Keratinocyte (primary cell): ENCODE measurements around the gene RND3. TPM values are rescaled to one million over a fixed set of nuclear protein-coding genes. Genes with fewer than 3 reads are reported as not detected.

Experiments
- DNase-seq: peaks from one replicate; pipeline ENCODE4 v3.0.0-alpha.2; 2011; ENCODE audit warnings: low read depth, missing footprints, low spot score
- FAIRE-seq: peaks from 2 replicates; lab custom pipeline; 2011; peaks lifted over from hg19 to GRCh38; lab: Jason Lieb, UNC
- H2AFZ ChIP-seq: 2 replicates; pipeline ENCODE4 v1.6.0; 2012; ENCODE audit warnings: low read length, control low read depth, inconsistent platforms; ENCODE audit not compliant: control insufficient read depth
- H3K27ac ChIP-seq: 2 replicates; pipeline ENCODE4 v1.5.1; 2011; ENCODE audit warnings: low read length; ENCODE audit not compliant: control insufficient read depth, insufficient read depth
- H3K27me3 ChIP-seq: 3 replicates; pipeline ENCODE4 v1.6.0; 2011; ENCODE audit warnings: low read length; ENCODE audit not compliant: control insufficient read depth, insufficient read depth; ENCODE audit errors: extremely low read depth
- H3K36me3 ChIP-seq, 2 experiments: 2 replicates in 1 of 2; 3 replicates in 1 of 2; pipeline ENCODE4 v1.5.1; 2011; ENCODE audit warnings: low read length in 2 of 2, mild to moderate bottlenecking in 1 of 2; ENCODE audit not compliant: control insufficient read depth in 2 of 2, insufficient read depth in 2 of 2; ENCODE audit errors: extremely low read depth in 1 of 2
- H3K4me1 ChIP-seq: 3 replicates; pipeline ENCODE4 v1.5.1; 2011; ENCODE audit warnings: low read length; ENCODE audit not compliant: control insufficient read depth, insufficient read depth; ENCODE audit errors: extremely low read depth
- H3K4me2 ChIP-seq: 3 replicates; pipeline ENCODE4 v1.6.0; 2011; ENCODE audit warnings: low read depth, low read length; ENCODE audit not compliant: control insufficient read depth, insufficient read depth; ENCODE audit errors: extremely low read depth
- H3K4me3 ChIP-seq, 3 experiments: fragments of 200-600 bp in 1 of 3; sonication (generic) in 1 of 3; 2 replicates in 2 of 3; 3 replicates in 1 of 3; pipeline ENCODE4 v1.5.1; 2011 to 2016; ENCODE audit warnings: low read length in 3 of 3, mild to moderate bottlenecking in 3 of 3, control low read depth in 2 of 3, inconsistent platforms in 1 of 3, low read depth in 1 of 3, mixed read lengths in 1 of 3, mixed run types in 1 of 3, moderate library complexity in 1 of 3; ENCODE audit not compliant: control insufficient read depth in 2 of 3, insufficient read depth in 2 of 3; ENCODE audit errors: extremely low read depth in 1 of 3
- H3K79me2 ChIP-seq: 2 replicates; pipeline ENCODE4 v1.6.0; 2012; ENCODE audit warnings: low read length; ENCODE audit not compliant: control insufficient read depth, insufficient read depth
- H3K9ac ChIP-seq: 3 replicates; pipeline ENCODE4 v1.6.0; 2011; ENCODE audit warnings: low read length; ENCODE audit not compliant: control insufficient read depth, insufficient read depth; ENCODE audit errors: extremely low read depth
- H3K9me1 ChIP-seq: 3 replicates; pipeline ENCODE4 v1.6.0; 2011; ENCODE audit warnings: low read length; ENCODE audit not compliant: control insufficient read depth, insufficient read depth; ENCODE audit errors: extremely low read depth
- H3K9me3 ChIP-seq: 2 replicates; pipeline ENCODE4 v1.5.1; 2012; ENCODE audit warnings: low read depth, low read length; ENCODE audit not compliant: control insufficient read depth
- H4K20me1 ChIP-seq: 3 replicates; pipeline ENCODE4 v1.6.0; 2011; ENCODE audit warnings: low read length; ENCODE audit not compliant: control insufficient read depth, insufficient read depth; ENCODE audit errors: extremely low read depth
- EZH2 ChIP-seq: IDR thresholded peaks from one replicate; pipeline ENCODE4 v1.6.1; 2012; ENCODE audit warnings: inconsistent platforms, mild to moderate bottlenecking, low read length, moderate library complexity
- dilution Hi-C: fragments of 300-500 bp; cut with MboI; formaldehyde crosslinking; loops from one replicate; pipeline ENCODE4 v1.7.0; 2020; ENCODE audit warnings: low sequenced_read_pairs; ENCODE audit not compliant: extremely low pct_ligation_motif_present
- polyA plus RNA-seq, 5 experiments: library from polyadenylated mRNA; depleted of rRNA in 3 of 5; stranded (reverse) in 3 of 5; stranded (forward) in 1 of 5; unstranded in 1 of 5; fragments of >200 nt; gene quantifications; 1 replicate in 1 of 5; 2 replicates in 3 of 5; 3 replicates in 1 of 5; pipeline versions ENCODE4 v1.2.1 to v1.2.3, GENCODE V29; 2011 to 2012; ENCODE audit warnings: missing spikeins in 2 of 5, low read depth in 1 of 5, low replicate concordance in 1 of 5
- TF ChIP-seq, protein P1 (sequence below), 3 experiments: IDR thresholded peaks in 1 of 3; conservative IDR thresholded peaks in 1 of 3; optimal IDR thresholded peaks in 1 of 3; 2 replicates in 2 of 3; 3 replicates in 1 of 3; pipeline versions ENCODE3 to v1.5.1; 2011; ENCODE audit warnings: low read length in 3 of 3, mild to moderate bottlenecking in 3 of 3, moderate library complexity in 2 of 3, control low read depth in 1 of 3, inconsistent platforms in 1 of 3; ENCODE audit not compliant: insufficient read depth in 2 of 3; ENCODE audit errors: extremely low read depth in 1 of 3

The RND3 gene
- polyA plus RNA-seq, 1 donor (not counting 4 experiments of a cell fraction or from before 2014, with no cell fraction given), result 202 TPM

DNA sequence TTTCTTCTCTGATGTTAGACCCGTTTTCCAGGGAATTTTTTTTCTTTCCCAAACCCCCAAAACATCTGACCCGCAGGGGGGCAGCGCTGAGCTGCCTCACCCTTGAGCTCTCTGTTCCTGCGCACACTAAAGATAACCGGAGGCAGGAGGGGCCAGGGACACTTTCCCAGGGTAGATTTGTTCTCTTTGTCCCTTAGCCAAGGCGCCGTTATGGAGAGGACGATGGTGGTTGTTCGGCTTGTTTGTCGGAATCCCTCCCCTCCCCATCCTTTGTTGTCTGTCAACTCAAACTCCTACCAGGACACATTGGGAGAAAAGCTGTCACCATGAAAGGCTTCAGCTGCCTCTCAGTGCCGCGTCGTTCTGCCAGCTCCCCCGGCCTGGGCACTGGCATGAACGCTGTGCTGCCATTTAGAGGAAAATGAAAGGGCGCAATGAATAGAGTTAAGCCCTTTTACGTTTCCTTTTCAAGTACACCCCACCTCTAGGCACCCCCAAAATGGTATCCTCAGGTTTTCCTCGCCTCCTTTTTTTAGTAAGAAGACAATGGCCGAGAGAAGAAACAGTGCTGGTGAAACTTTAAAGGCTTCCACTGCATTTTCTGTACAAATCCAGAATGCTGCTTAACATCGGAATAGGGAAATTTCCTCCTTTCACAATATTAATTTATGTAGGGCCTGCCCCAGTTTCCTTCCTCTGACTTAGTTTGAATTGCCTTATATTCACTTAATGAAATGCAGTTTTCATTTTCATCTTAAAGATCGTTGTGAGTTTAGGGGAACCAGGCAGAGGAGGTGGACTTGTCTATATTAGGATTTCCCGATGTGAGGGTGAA, 62.1 kb downstream of the RND3 start:
- TF ChIP-seq, protein P1, sequence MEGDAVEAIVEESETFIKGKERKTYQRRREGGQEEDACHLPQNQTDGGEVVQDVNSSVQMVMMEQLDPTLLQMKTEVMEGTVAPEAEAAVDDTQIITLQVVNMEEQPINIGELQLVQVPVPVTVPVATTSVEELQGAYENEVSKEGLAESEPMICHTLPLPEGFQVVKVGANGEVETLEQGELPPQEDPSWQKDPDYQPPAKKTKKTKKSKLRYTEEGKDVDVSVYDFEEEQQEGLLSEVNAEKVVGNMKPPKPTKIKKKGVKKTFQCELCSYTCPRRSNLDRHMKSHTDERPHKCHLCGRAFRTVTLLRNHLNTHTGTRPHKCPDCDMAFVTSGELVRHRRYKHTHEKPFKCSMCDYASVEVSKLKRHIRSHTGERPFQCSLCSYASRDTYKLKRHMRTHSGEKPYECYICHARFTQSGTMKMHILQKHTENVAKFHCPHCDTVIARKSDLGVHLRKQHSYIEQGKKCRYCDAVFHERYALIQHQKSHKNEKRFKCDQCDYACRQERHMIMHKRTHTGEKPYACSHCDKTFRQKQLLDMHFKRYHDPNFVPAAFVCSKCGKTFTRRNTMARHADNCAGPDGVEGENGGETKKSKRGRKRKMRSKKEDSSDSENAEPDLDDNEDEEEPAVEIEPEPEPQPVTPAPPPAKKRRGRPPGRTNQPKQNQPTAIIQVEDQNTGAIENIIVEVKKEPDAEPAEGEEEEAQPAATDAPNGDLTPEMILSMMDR (optimal IDR thresholded peaks at IDR 0.05 in 1 of 3, IDR thresholded peaks at IDR 0.05 in 1 of 3, conservative IDR thresholded peaks at IDR 0.05 in 1 of 3; ENCODE audit: extremely low read depth in 1 of 3, insufficient read depth in 2 of 3, low read length in 3 of 3), result peak in 2 of 3 experiments; percentile 30 to 38
- TF ChIP-seq EZH2, result no peak
- no peak overlapping the region for H3K4me2 ChIP-seq
- H4K20me1 ChIP-seq, result no peaks in the 10 kb centered on the region
- no peak overlapping the region for H3K4me3 ChIP-seq
- H3K9me3 ChIP-seq, result no peaks in the 10 kb centered on the region
- no peak overlapping the region for H3K27ac ChIP-seq
- H3K79me2 ChIP-seq, result no peaks in the 10 kb centered on the region
- DNase-seq, result no peak
- no peak overlapping the region for H3K9ac ChIP-seq
- no peaks in the 10 kb centered on the region for H3K4me1 ChIP-seq
- FAIRE-seq, result no peak
- no peaks in the 10 kb centered on the region for H3K9me1 ChIP-seq
- dilution Hi-C loops, result no loop called here
- no peak overlapping the region for H2AFZ ChIP-seq
- H3K27me3 ChIP-seq, result no peaks in the 10 kb centered on the region
- H3K36me3 ChIP-seq, result no peaks in the 10 kb centered on the region

DNA sequence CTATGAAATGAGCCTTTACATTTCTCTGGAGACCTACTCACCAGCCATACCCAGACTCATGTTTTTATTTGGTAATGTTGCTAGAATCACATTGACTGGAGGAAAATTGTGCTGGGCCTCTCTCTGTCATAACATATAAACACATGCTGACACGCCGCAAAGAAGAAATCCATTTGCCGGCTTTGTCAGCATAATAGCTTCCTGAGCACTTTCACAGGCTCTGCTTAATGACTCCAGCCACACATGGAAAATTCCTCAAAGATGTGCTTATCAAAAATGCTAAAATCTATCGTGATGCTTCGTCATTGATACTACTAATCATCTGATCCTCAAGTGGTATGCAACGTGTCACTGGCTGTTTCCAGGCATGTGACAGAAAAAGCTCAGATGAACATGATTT, 63.1 kb downstream of the RND3 start:
- Histone ChIP-seq H3K4me1 (no peaks in the 10 kb centered on the region), H3K4me3 (no peak overlapping the region), H2AFZ (no peak overlapping the region), H3K36me3 (no peaks in the 10 kb centered on the region), H3K9me1 (no peaks in the 10 kb centered on the region), H3K4me2 (no peak overlapping the region), H4K20me1 (no peaks in the 10 kb centered on the region), H3K27ac (no peak overlapping the region), H3K27me3 (no peaks in the 10 kb centered on the region), H3K79me2 (no peaks in the 10 kb centered on the region), H3K9me3 (no peaks in the 10 kb centered on the region), H3K9ac (no peak overlapping the region)
- no peak for FAIRE-seq
- dilution Hi-C loops, result no loop called here
- no peak for DNase-seq
- TF ChIP-seq, protein P1 (optimal IDR thresholded peaks at IDR 0.05 in 1 of 3, IDR thresholded peaks at IDR 0.05 in 1 of 3, conservative IDR thresholded peaks at IDR 0.05 in 1 of 3; ENCODE audit: extremely low read depth in 1 of 3, insufficient read depth in 2 of 3, low read length in 3 of 3), result no peak
- no peak for TF ChIP-seq EZH2
